Stimulated activated CD8-positive, alpha-beta memory T cell treated with anti-CD3 and anti-CD28 coated beads, Interleukin-12 subunit alpha, Interleukin-12 subunit beta, amount 100 ng/mL, for 1 hour (primary cell): ENCODE results near the gene SFT2D1.
"Not testable (repeated sequence)": the region's sequence is repeated elsewhere in the genome, so short reads cannot be mapped to it uniquely, and the experiment has no call there.

Experiments
- DNase-seq: peaks from one replicate; pipeline ENCODE4 v3.0.0-alpha.2; 2020; ENCODE audit warnings: low read depth

The SFT2D1 gene

DNA sequence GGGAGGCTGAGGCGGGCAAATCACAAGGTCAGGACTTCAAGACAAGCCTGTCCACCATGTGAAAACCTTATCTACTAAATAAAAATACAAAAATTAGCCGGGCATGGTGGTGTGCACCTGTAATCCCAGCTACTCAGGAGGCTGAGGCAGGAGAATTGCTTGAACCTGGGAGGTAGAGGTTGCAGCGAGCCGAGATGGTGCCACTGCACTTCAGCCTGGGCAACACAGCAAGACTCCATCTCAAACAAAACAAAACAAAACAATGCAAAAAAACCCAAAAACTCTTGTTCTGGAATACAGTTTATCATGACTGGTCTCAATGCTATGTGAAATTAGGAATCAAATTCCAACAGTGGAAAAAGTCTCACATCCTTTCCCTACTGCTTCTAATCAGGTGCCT, 20.1 kb upstream of the SFT2D1 start:
- not testable (repeated sequence) for DNase-seq

DNA sequence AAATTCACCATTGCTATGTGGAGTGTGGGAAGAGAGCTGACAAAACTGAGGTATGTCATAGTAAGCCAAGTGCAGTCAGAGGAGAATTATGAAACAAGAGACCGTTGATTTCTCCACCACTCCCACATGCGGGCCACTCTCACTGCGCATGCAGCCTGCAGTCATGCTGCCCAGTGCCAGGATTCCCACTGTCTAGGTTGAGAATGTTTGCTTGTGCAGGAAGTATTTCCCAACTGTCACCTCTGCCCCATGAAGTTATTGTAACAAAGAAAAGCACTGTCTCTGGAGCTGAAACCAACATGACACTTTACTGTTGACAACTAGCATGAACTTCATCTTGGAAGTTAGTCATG, 18.7 kb upstream of the SFT2D1 start:
- no peak for DNase-seq

DNA sequence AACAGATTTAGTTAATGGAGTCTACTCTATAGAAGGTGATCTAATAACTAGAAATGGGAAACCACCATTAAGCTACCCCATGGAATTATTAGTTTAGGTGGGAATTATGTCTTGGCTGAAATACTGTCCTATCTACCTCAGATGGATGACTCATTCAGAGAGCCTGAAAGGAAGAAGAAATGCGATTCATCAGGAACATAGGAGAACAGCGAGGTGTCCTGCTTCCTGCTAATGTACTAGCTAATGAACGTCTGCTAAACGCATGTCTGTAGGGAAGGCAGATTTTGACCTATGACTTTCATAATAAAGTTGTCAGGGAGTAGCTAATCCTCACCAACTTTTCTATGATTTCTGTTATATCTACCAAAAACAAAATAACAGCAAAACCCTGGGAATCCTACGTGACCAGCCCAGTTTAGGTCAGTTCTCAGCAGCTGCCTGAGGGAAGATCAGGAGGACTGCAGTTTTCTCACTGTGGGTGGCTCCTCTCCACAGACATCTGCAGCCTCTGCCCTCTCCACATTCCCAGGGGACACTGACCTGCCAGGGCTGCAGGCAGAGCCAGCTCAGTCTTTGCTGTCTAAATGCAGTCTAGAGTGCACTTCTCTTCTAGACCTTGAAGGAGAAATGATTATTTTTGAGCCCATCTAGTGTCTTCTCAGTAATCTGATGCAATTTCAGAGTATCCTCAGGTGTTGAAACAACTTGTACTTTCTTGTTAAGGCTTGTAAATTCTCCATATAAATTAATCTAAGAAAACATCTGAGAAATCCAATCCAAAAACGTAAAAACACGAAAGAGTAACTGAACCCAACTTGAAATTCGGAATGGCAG, 18.1 kb upstream of the SFT2D1 start:
- no peak for DNase-seq

DNA sequence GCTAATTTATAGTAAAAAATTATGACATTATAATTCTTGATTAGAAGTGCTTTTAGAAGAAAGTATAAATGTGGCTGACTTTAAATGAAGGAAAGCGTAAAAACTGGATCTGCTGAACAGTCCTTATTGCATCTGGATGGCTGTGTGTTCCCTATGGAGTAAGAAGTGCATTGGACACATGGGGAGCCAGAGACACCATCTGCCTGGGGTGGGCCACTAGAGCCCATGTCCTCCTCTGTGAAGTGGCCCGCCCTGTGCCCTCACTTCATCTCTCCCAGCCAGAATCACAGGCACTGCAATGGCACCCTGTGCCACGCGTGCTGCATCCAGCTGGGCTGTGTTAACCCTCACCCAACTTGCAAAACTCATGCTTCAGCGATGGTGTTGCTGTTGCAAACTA, 13.2 kb upstream of the SFT2D1 start:
- no peak for DNase-seq

DNA sequence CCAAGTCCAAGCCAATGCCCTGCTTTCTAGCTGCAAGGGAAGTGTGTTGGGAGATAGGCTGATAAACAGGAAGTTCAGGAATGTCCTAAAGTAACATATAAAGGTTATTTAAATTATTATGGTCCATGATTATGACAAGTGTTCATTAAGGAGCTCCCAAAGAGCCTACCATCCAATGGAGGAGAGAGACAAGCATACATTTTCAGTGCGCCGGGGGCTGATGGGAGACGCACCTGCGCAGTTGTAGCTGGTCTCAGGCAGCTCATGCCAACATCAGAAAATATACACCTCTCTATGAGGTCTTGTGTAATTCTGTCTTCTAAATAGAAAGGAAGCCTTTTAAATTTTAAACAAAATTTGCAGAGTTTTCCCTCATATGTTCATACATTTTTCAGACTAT, 12.6 kb upstream of the SFT2D1 start:
- DNase-seq = no peak

DNA sequence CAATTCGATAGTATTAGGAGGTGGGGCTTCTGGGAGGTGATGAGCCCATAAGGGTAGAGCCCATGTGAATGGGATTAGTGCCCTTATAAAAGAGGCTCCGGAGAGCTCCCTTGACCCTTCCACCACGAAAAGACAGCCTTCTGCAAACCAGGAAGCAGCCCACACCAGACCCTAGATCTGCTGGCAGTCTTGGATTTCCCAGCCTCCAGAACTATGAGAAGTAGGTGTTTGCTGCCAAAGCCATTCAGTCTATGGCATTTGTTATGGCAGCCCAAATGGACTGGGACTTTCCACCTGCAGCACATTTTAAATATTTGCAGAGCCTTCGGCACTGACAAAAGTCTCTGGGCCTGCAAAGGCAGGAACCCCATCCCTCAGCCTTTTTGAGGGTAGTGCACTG, 11.8 kb upstream of the SFT2D1 start:
- no peak for DNase-seq

DNA sequence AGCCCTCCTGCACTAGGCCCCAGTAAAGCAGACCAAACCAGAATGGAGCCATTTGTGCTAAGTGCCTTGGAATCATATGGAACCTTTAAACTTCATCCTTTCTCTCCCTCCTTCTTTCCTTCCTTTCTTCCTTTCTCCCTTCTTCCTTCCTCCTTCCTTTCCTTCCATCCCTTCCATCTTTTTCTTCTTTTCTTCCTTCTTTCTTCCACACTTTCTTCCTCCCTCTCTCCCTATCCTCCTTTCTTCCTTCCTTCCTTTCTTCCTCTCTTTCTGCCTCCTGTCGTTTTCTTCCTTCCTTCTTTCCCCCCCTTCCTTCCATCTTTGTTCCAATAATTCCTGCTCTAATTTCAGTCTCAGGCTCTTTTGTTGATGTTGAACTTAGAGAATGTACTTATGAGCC, 11.2 kb upstream of the SFT2D1 start:
- no peak for DNase-seq

DNA sequence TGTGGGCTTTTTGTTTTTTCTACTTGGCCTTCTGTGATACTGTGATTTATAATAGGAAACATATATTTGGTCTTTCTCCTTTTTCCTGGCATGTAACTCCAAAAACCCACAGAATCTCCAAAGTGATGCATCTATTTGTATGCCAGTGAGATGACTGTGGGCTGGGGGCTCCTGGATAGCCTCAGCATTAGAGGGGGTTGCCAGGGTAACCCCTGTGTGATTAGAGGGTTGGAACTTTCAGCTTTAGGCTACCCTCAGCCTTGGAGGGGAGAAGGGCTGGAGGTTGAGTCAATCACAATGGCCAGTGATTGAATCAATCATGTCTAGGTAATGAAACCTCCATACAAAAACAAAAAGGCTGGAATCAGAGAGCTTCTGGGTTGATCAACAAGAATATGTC, 10.6 kb upstream of the SFT2D1 start:
- no peak for DNase-seq

DNA sequence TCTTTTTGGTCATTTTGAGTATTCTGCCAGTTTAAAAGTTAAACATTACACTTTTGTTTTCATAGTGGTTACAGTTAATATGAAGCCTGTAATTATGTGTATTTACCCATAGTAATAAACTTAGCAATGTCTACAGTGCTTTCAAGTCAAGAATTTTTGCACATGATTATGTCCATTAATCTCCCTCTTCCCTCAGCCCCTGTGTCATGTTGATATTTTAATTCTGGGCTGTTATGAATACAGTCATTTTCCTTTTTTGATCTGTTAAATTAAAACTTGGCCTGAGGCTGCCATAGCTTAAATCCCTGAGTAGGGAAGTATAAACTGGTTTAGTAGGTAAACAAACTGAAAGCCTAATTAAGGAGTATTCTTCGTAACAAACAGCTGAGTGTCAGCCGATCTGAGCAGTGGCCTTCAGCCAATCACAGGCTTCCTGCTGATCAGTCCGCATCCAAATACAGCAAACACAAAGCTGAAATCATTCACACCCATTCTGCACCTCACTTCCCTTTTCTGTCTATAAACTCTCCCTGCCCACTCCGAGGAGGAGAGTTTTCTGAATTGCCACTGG, 9.5 kb upstream of the SFT2D1 start:
- no peak for DNase-seq

DNA sequence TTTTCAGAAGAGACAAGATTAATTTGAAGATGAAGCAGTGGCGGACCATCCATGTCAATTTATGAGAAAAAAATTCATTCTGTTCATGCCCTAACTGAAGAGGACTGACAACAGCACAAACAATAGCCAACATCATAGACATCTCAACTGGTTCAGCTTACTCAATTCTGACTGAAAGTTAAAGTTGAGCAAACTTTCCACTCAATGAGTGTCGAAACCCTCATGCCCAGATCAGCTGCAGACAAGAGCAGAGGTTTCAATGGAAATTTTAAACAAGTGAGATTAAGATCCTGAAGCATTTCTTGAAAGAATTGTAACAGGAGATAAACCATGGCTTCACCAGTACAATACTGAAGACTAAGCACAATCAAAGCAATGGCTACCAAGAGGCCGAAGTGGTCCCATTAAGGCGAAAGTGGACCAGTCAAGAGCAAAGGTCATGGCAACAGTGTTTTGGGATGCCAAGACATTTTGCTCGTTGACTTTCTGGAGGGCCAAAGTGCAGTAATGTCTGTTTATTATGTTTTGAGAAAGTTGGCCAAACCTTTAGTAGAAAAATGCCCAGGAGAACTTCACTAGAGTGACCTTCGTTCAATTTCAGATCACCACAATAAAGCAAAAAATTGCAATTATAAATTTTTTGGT, 6.1 kb upstream of the SFT2D1 start:
- no peak for DNase-seq

DNA sequence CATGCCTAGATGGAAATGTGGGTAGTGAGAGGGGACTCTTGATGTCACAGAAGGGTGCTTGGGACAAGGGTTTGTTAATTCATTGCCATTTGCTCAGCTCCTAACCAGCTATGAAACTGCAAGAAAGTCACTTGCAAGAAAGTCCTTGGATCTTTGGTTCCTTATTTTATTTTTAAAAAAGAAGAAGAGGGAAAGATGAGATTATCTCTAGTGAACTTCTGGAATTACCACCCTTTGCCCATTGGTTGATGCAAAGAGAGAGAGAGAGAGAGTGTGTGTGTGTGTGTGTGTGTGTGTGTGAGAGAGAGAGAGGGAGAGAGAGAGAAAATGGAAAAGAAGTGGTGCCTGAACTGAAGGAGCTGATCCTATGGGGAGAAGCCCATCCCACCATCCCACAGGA, 4.6 kb upstream of the SFT2D1 start:
- DNase-seq = no peak

DNA sequence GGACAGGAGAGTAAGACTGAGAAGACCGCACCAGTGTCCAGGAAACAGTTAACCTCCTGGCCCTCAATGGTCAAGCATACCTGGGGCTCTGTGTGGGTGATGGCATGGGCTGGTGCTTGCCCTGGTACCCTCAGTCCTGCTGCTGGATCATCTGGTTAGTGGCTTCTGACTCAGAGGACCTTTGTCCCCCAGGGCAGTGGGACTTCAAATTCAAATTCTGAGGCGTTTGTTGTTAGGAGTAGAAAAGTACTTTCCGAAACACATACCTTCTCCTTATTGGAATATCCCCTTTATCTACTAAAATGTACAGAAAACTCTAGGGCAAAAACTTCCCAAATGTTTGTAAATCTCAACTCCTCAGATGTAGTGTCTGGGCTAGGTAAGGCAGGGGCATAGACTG, 4.1 kb upstream of the SFT2D1 start:
- DNase-seq = no peak

DNA sequence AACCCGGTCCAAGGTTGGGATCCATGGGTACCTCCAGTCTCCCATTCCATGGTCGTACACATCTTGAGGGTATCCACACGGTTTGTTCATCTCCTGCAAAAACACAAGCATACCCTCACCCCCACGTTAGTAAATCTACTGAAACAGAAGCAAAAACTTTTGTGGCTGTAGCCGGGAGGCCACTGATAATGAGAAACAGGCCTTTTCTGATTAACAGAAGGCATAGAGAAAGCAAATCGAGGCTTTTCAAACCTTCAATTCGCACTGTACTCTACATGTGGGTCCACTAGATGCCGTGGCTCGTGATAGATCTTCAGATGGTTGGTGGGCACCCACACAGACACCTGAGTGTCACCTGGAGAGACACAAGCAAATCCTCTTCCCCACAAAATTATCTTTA, 3.3 kb upstream of the SFT2D1 start:
- not testable (repeated sequence) for DNase-seq

DNA sequence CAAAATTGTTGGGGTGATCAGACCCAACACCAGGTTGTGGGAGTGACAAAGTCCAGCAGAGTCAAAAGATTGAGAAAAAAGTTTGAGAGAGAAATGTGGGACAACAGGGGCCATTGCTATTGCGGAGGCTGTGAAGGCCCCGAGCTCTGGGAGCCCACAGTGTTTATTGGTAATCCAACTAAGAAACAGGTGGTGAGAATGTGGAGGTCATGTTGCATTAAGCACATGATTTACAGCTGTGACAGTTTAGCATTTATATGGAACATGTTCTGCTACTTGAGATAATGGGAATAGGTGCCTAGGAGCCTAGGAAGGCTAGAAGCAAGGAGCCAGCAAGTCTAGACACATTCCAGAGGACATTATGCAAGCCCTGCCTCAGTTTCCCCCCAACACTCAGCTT, 2.6 kb upstream of the SFT2D1 start:
- not testable (repeated sequence) for DNase-seq

DNA sequence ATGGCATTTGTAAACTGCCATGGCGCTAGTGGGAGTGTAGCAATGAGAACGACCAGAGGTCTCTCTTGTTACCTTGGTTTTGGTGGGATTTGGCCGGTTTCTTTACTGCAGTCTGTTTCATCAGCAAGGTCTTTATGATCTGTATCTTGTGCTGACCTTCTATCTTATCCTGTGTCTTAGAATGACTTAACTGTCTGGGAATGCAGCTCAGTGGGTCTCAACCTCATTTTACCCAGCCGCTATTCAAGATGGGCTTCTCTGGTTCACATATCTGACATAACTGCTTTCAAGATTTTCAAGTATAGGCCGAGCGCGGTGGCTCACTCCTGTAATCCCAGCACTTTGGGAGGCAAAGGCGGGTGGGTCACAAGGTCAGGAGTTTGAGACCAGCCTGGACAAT, 1.9 kb upstream of the SFT2D1 start:
- no peak for DNase-seq

DNA sequence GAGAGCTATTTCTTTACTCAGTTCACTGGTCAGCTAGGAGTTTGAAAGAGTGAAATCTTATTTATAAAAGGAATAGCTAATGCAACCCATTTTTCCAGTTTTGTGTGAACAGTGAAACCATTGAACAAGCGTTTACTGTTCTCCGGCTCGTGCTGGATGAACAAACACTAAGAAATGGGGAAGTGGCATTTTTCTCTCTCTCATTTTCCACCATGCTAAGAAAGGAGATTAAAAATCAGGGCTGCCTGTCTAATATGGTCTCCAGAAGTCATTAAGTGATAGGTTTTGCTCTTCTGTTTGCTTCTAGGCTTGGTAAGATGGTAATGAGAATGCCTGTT, 774 bp upstream of the SFT2D1 start:
- no peak for DNase-seq

DNA sequence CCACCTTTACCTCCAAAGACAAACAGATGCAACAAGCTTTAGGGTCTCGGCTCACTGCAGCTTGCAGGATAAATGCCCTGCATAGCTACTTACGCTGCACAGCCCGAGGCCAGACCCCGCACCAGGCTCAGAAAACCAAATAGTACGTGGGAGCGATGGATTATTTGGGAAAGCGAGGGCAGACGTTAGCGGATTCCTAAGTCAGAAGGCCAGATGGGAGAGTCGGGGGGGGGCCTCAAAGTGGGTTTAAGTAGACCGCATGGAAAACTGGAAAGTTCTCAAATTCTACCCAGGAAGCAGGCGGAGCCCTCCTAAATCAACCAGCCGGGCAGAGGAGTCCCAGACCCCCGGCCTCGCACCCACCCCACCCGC, 382 bp downstream of the SFT2D1 start:
- no peak for DNase-seq

DNA sequence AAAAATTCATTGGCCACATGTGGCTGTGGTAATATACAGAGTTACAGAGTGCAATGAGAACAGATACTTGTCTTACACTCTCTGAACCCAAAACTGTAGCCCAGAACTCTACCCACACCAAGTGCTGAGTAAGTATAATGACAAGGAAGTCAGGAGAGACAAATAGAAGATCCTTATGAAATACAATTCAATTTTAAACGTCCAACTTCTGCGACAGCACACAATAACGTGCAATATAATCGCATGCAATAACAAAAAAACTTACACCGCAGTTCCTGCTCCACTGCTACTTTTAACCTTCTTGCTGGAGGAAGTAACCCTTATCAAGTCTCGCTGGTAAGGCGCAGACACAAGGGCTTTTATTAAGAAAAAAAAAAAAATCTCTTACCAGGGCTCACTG, 881 bp downstream of the SFT2D1 start:
- DNase-seq = no peak

DNA sequence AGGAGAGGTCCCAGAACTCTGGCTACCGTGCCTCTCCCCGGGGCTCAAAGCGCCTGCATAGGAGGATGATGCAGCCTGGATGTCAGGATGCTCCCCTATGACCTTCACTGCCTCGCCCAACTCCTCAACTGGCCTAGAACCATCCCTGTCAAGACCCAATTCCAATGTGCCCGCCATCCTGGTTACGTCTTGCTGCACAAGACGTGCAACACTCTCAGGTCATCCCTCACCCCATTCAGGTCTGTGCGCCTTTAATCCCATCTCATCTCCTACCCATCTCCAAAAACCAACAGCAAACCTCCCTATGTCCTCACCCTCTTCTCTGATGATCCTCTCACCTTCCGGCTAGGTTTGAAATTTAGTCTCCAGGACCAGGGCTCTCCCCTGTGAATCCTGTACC, 3.5 kb downstream of the SFT2D1 start:
- DNase-seq = no peak

DNA sequence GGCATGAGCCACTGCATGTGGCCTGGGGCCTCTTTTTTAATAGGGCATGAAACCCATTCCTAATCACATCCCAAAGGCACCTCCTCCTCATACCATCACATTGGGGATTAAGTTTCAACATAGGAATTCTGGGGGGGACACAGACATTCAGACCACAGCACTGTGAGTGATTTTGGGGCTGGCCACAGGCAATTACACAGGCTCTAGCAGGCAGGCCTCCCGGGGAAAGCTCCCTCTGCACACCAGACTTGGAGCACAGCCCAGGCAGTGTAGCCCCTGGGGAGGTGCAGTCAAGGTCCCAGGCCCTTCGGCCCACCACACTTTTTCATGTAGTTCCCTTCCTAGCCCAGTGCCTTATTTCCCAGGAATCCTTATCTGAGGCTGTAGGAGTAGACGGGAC, 5.5 kb downstream of the SFT2D1 start:
- no peak for DNase-seq

DNA sequence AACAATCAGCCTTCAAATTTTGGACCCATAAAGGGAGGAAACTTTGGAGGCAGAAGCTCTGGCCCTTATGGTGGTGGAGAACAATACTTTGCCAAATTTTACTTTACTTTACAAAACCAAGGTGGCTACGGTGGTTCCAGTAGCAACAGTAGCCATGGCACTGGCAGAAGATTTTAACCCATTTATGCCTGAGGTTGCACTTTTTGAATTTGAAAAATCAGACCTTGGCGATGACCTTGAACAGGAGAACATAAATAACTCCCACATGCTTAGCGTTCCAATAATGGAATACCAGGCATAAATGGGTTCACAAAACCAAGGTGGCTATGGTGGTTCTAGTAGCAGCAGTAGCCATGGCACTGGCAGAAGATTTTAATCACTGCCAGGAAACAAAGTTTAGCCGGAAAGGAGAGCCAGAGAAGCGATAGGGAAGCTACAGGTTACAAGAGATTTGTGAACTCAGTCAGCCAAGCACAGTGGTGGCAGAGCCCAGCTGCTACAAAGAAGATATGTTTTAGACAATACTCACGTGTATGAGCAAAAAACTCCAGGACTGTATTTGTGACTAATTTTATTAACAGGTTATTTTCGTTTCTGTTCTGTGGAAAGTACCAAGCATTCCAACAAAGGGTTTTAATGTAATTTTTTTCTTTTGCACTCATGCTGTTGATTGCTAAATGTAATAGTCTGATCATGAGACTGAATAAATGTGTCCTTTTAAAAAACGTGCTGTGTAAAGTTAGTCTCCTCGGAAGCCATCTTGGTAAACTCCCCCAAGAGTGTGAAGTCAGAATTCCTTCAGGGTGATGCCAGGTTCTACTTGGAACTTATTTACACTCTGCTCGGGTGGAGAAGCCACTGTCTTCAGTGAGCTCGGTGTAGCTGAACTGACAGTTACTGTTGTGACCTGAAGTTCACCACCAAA, 6.7 kb downstream of the SFT2D1 start:
- no peak for DNase-seq

DNA sequence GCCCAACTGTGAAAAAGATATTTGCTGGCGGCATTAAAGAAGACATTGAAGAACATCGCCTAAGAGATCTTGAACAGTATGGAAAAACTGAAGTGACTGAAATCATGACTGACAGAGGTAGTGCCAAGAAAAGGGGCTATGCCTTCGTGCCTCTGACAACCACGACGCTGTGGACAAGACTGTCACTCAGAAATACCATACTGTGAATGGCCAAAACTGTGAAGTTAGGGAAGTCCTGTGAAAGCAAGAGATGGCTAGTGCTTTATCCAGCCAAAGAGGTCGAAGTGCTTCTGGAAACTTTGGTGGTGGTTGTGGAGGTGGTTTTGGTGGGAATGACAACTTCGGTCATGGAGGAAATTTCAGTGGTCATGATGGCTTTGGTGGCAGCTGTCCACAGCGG, 7.5 kb downstream of the SFT2D1 start:
- no peak for DNase-seq
